ENCODE measurements around the gene RAB27A.

- no peak for TF ChIP-seq CTCF (IDR thresholded peaks at IDR 0.05)
- no peak for TF ChIP-seq POLR2A (IDR thresholded peaks at IDR 0.05)
Measured at GRCh38 chr15:55254916-55255679, 34.5 kb downstream of the RAB27A start.
